ENCODE measurements around the gene P3H3.
A peak's percentile ranks its signal among the peaks of the same experiment; 100 is the strongest.

P3H3 gene

GRCh38 chr12:6826734-6827436 is 1.3 kb upstream of the P3H3 start:
- DNase-seq (ENCODE audit: low read depth in 2 of 2) = no peak

GRCh38 chr12:6827437-6827911 is 733 bp upstream of the P3H3 start:
- DNase-seq (ENCODE audit: low read depth in 2 of 2) = peak; percentile 27 to 40

GRCh38 chr12:6828781-6829535 is 751 bp downstream of the P3H3 start:
- no peak for DNase-seq (ENCODE audit: low read depth in 2 of 2)

GRCh38 chr12:6829536-6830220 is 1.5 kb downstream of the P3H3 start:
- DNase-seq (ENCODE audit: low read depth in 2 of 2) = no peak

GRCh38 chr12:6830286-6830890 is 2.2 kb downstream of the P3H3 start:
- no peak for DNase-seq (ENCODE audit: low read depth in 2 of 2)

GRCh38 chr12:6830999-6831398 is 2.8 kb downstream of the P3H3 start:
- no peak for DNase-seq (ENCODE audit: low read depth in 2 of 2)

GRCh38 chr12:6831450-6831995 is 3.3 kb downstream of the P3H3 start:
- DNase-seq (ENCODE audit: low read depth in 2 of 2) = no peak

GRCh38 chr12:6832125-6832524 is 3.9 kb downstream of the P3H3 start:
- DNase-seq (ENCODE audit: low read depth in 2 of 2) = no peak

GRCh38 chr12:6833189-6833890 is 5.1 kb downstream of the P3H3 start:
- no peak for DNase-seq (ENCODE audit: low read depth in 2 of 2)

- DNase-seq (ENCODE audit: low read depth in 2 of 2) = no peak
Observed at GRCh38 chr12:6834254-6834653, 6.0 kb downstream of the P3H3 start.

GRCh38 chr12:6834873-6835272 is 6.7 kb downstream of the P3H3 start:
- no peak for DNase-seq (ENCODE audit: low read depth in 2 of 2)

- DNase-seq (ENCODE audit: low read depth in 2 of 2) = no peak
Observed at GRCh38 chr12:6836851-6837250, 8.6 kb downstream of the P3H3 start.

- DNase-seq (ENCODE audit: low read depth in 2 of 2) = no peak
Observed at GRCh38 chr12:6837370-6838060, 9.3 kb downstream of the P3H3 start.

- no peak for DNase-seq (ENCODE audit: low read depth in 2 of 2)
Observed at GRCh38 chr12:6838854-6839253, 10.6 kb downstream of the P3H3 start.

- DNase-seq (ENCODE audit: low read depth in 2 of 2) = no peak
Observed at GRCh38 chr12:6839482-6840201, 11.4 kb downstream of the P3H3 start.

- DNase-seq (ENCODE audit: low read depth in 2 of 2) = no peak
Observed at GRCh38 chr12:6840330-6840729, 12.1 kb downstream of the P3H3 start.

- DNase-seq (ENCODE audit: low read depth in 2 of 2) = no peak
Observed at GRCh38 chr12:6840761-6841515, 12.7 kb downstream of the P3H3 start, which contains the start of gene GNB3. Gene GNB3 (plus strand): TSS chr12:6840925. CDS start chr12:6841288, 363 bp downstream.

GRCh38 chr12:6842075-6842474 is 13.9 kb downstream of the P3H3 start:
- no peak for DNase-seq (ENCODE audit: low read depth in 2 of 2)

All from stimulated activated CD8-positive, alpha-beta memory T cell treated with anti-CD3 and anti-CD28 coated beads, Interleukin-2, amount 100 ng/mL, for 48 hours (primary cell).